ENCODE data around the gene WDR87.

Gene WDR87

GRCh38 chr19:37905946-37906868 lies at the start of gene WDR87:
Gene WDR87 (minus strand): TSS chr19:37906594. CDS start chr19:37898239, 8,355 bp downstream.
- Histone ChIP-seq H3K9me3 (ENCODE audit: insufficient read depth, low read length) (no peaks in the 10 kb centered on the region), H3K4me2 (ENCODE audit: low read length) (peak within 1 kb of the TSS; percentile 88), H3K27me3 (ENCODE audit: low read depth, low read length) (no peaks in the 10 kb centered on the region), H4K20me1 (ENCODE audit: insufficient read depth, low read length) (0 out of 2 replicates have a peak, but pooled peaks cover 3% of the 10 kb centered on the region), H3K4me1 (ENCODE audit: low read length) (peaks cover 18% of the 10 kb centered on the region), H2AFZ (ENCODE audit: low read depth, low read length) (peak within 1 kb of the TSS; percentile 86), H3K36me3 (replicated peaks; ENCODE audit: low read depth, low read length) (no peaks in the 10 kb centered on the region), H3K27ac (ENCODE audit: low read length) (peak within 1 kb of the TSS; percentile 71), H3K4me3 (ENCODE audit: low read length) (peak within 1 kb of the TSS; percentile 80), H3K79me2 (ENCODE audit: low read length) (peaks cover 28% of the 10 kb centered on the region), H3K9ac (ENCODE audit: low read length) (peak within 1 kb of the TSS; percentile 78)
- TF ChIP-seq EZH2phosphoT487 (IDR thresholded peaks at IDR 0.05; ENCODE audit: low read depth) (no peak), CTCF (IDR thresholded peaks at IDR 0.05; ENCODE audit: low read depth, low read length) (no peak)

GRCh38 chr19:37955986-37956385 lies 49.6 kb upstream of the WDR87 start:
- peaks cover 40% of the 10 kb centered on the region for H3K79me2 ChIP-seq (ENCODE audit: low read length)
- H3K4me2 ChIP-seq (ENCODE audit: low read length) = no peak overlapping the region
- TF ChIP-seq EZH2phosphoT487 (IDR thresholded peaks at IDR 0.05; ENCODE audit: low read depth) (no peak), CTCF (IDR thresholded peaks at IDR 0.05; ENCODE audit: low read depth, low read length) (no peak)
- no peak overlapping the region for H3K27ac ChIP-seq (ENCODE audit: low read length)
- H3K4me3 ChIP-seq (ENCODE audit: low read length) = no peak overlapping the region
- H3K9ac ChIP-seq (ENCODE audit: low read length) = no peak overlapping the region
- H3K36me3 ChIP-seq (replicated peaks; ENCODE audit: low read depth, low read length) = peaks cover 13% of the 10 kb centered on the region
- no peak overlapping the region for H2AFZ ChIP-seq (ENCODE audit: low read depth, low read length)
- H3K27me3 ChIP-seq (ENCODE audit: low read depth, low read length) = no peaks in the 10 kb centered on the region
- peaks cover 7% of the 10 kb centered on the region; the same call in 1 of the 2 replicates for H3K9me3 ChIP-seq (ENCODE audit: insufficient read depth, low read length)
- H4K20me1 ChIP-seq (ENCODE audit: insufficient read depth, low read length) = no peaks in the 10 kb centered on the region
- peaks cover 36% of the 10 kb centered on the region for H3K4me1 ChIP-seq (ENCODE audit: low read length)

GRCh38 chr19:37954421-37954874 lies 48.1 kb upstream of the WDR87 start:
- Histone ChIP-seq H3K9ac (ENCODE audit: low read length) (no peak overlapping the region), H2AFZ (ENCODE audit: low read depth, low read length) (no peak overlapping the region), H3K4me3 (ENCODE audit: low read length) (no peak overlapping the region), H3K27ac (ENCODE audit: low read length) (no peak overlapping the region), H3K4me1 (ENCODE audit: low read length) (peaks cover 38% of the 10 kb centered on the region), H3K27me3 (ENCODE audit: low read depth, low read length) (no peaks in the 10 kb centered on the region), H3K79me2 (ENCODE audit: low read length) (peaks cover 40% of the 10 kb centered on the region), H3K4me2 (ENCODE audit: low read length) (no peak overlapping the region), H3K9me3 (ENCODE audit: insufficient read depth, low read length) (peaks cover 7% of the 10 kb centered on the region; the same call in 1 of the 2 replicates), H4K20me1 (ENCODE audit: insufficient read depth, low read length) (no peaks in the 10 kb centered on the region), H3K36me3 (replicated peaks; ENCODE audit: low read depth, low read length) (peaks cover 13% of the 10 kb centered on the region)
- no peak for TF ChIP-seq CTCF (IDR thresholded peaks at IDR 0.05; ENCODE audit: low read depth, low read length)
- no peak for TF ChIP-seq EZH2phosphoT487 (IDR thresholded peaks at IDR 0.05; ENCODE audit: low read depth)

GRCh38 chr19:37953918-37954303 lies 47.5 kb upstream of the WDR87 start:
- Histone ChIP-seq H3K27me3 (ENCODE audit: low read depth, low read length) (no peaks in the 10 kb centered on the region), H3K4me3 (ENCODE audit: low read length) (no peak overlapping the region), H3K4me2 (ENCODE audit: low read length) (no peak overlapping the region), H3K79me2 (ENCODE audit: low read length) (peaks cover 37% of the 10 kb centered on the region), H3K9ac (ENCODE audit: low read length) (no peak overlapping the region), H2AFZ (ENCODE audit: low read depth, low read length) (no peak overlapping the region), H3K36me3 (replicated peaks; ENCODE audit: low read depth, low read length) (peaks cover 10% of the 10 kb centered on the region), H3K4me1 (ENCODE audit: low read length) (peaks cover 34% of the 10 kb centered on the region), H3K9me3 (ENCODE audit: insufficient read depth, low read length) (peaks cover 7% of the 10 kb centered on the region; the same call in 1 of the 2 replicates), H4K20me1 (ENCODE audit: insufficient read depth, low read length) (no peaks in the 10 kb centered on the region), H3K27ac (ENCODE audit: low read length) (no peak overlapping the region)
- TF ChIP-seq CTCF (IDR thresholded peaks at IDR 0.05; ENCODE audit: low read depth, low read length) (no peak), EZH2phosphoT487 (IDR thresholded peaks at IDR 0.05; ENCODE audit: low read depth) (no peak)
